ENCODE measurements around the gene HEBP2. TPM values are rescaled to one million over a fixed set of nuclear protein-coding genes. Genes with fewer than 3 reads are reported as not detected.

Gene HEBP2
- total RNA-seq, 1 experiment from 2014 or later = 124 TPM

DNA sequence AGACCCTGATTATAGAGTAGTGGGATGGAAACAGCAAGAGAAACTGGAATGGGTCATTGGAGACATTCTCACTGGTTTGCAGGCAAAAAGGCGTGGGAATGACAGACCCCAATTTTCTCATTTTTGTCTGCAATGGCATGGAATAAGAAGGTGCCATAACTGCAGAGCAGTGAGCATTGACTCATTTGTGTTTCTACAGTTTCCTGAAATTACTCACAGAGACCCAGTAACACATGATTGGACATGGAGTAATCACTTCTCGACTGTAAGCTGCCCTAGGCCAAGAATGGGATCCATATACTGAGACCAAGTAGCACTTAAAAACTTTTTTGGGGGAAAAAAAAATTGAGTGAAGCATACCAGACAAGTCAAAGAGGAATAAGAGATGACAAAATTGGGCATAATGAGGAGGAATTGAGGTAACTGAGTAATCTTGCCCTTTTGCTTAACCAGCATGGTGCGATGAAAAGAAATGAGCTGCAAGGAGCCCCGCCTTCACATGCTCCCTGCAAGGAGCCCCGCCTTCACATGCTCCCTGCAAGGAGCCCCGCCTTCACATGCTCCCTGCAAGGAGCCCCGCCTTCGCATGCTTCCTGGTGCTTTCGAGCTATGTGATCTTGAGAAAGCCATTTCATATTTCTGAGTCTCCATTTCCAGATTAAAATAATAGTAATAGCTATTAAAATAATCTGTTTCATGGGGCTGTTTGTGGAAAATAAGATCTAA lies 51.1 kb downstream of the HEBP2 start:
- no peak for DNase-seq (ENCODE audit: low spot score)

DNA sequence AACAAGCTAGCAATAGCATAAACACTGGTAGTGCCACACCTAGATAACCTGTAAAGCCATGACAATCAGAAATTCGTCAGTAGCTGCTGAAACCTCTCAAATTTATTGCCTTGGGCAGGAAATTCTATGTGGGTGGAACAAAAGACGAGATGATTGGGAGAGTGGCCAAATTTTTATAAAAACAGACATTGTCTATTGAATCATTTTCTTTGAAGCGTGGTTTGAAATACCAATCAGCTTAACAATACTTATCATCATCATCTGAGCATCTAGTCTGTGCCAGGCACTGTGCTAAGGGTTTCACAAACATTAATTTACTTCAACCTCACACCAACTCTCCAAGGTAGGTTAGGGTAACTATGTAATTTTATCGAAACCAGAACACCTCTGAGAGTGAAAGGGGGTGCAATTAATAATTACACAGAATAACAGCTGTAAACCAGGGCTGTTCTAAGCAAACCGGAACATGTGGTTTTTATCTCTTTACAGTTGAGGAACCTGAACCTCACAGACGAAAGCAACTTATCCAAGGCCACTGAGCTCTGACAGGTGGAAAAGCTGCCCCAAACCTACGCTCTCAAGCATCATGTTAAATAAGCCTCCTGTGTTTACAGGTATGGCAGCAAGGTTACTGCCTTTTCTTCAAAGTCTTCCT lies 51.9 kb downstream of the HEBP2 start:
- DNase-seq (ENCODE audit: low spot score) = peak; percentile 82

DNA sequence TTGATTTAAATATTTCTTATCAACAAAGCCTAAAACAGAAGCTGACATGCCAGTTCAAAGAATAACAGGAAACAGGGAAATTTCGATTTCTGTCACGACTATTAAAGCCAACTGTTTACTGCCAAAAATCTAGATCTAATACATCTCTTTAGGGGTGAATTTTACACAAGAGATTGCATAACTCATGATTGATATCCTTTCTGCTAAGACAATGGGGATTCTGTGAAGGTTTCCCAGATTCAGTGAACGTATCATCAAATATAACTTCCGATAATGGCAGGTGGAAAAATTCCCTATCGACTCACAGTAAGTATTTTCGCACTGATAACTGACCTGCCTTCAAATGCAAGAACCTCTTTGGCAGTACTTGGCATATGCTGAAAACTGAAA lies 52.4 kb downstream of the HEBP2 start:
- DNase-seq (ENCODE audit: low spot score) = no peak

DNA sequence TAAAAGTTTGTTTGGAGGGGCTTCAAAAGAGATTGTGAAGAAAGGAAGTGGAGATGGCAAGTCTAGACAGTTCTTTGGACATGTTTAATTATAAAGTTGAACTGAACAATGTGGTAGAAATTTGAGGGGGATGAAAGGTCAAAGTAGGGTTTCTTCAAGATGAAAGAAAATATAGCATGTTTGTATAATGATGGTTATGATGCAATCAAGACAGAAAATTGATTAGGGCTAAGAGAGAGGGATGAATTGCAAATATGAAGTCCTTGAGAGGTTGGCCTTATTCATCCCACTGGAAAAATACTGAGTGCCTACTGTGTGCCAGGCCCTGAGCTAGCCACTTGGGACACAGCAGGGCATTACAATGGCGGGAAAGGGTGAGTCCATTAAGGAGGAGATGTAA lies 57.6 kb downstream of the HEBP2 start:
- no peak for DNase-seq (ENCODE audit: low spot score)

DNA sequence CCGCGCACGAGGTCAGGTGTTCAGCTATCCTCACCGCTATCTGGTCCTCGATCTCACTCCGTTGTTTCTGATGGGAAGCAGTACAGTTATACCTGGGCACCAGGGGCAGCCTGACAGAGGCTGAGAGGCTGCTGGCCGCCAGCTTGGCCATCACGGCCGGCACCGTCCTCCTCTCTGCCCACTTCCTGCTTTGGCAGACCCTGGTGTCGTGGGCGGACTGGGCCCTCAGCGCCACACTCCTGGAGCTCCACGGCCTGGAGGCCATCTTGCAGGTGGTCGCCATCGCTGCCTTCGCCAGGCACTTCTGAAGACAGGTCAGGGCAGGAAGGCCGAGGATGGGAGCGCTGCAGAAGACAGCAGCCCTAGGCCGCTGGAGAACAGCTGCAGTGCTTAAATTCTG lies 60.1 kb downstream of the HEBP2 start:
- DNase-seq (ENCODE audit: low spot score) = no peak

DNA sequence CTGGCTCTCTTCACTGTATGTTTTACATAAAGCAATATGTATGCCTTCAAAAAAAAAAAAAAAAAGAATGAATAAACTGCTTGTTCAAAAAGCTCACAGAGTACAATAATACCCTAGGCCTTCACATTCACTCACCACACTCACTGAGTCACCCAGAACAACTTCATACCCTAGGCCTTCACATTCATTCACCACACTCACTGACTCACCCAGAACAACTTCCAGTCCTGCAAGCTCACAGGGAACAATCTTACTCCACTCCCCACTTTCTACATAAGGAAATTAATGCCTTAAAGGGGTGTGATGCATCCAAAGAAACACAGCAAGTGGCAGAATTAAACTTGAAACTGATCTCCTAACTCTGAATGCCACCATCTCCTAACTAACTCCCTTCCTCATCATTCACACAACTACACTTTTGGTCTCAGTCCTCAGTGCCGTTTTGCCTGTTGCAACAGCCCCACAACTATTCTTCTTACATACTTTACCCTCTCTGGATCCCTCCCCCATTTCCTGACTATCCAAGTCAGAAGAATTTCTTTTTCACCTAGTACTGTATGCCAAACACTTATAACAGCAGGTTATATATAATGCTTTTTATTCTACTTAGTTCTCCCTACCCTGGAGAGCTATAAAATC lies 61.1 kb downstream of the HEBP2 start:
- DNase-seq (ENCODE audit: low spot score) = peak; percentile 41

DNA sequence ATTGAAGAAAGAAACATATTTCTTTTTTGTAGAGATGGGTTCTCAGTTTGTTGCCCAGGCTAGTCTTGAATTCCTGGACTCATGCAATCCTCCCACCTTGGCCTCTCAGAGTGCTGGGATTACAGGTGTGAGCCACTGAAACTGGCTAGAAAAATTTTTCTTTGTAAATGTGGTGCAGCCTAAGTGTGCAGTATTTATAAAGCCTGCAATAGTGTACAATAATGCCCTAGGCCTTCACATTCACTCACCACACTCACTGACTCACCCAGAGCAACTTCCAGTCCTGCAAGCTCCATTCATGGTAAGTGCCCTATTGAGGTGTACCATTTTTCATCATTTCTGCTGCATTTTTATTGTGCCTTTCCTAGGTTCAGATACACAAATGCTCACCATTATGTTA lies 63.9 kb downstream of the HEBP2 start:
- DNase-seq (ENCODE audit: low spot score) = peak; percentile 14

DNA sequence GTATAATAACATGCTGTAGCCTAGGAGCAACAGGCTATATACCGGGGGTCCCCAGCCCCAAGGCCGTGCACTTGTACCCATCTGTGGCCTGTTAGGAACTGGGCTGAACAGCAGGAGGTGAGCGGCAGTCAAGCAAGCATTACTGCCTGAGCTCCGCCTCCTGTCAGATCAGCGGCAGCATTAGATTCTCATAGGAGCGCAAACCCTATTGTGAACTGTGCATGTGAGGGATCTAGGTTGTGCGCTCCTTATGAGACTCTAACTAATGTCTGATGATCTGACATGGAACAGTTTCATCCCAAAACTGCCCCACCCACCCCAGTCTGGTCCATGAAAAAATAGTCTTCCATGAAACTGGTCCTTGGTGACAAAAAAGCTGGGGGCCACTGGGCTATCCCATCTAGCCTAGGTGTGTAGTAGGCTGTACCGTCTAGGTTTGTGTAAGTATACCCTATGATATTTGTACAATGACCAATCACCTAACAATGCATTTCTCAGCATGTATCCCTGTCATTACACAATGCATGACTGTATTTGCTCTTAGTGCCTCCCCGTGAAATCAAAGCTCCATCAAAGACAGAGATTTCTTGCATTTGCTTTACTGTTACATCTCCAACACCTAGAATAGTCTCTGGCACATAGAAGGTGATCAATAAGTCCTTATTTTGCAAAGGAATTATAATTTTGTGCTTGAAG lies 64.4 kb downstream of the HEBP2 start:
- peak; percentile 76 for DNase-seq (ENCODE audit: low spot score)

Small RNA genes lying within 50 kb of the gene (small RNA-seq; reads per million reads assigned to genes)
- gene AL031003.1 (not detected), gene AL391669.1 (not detected), gene MIR3145 (not detected)

Other genes with a start within 250 kb of the HEBP2 start
- gene ARFGEF3, start 242.3 kb upstream of the HEBP2 start, total RNA-seq (2014; rRNA removed; shearing (Covaris generic)) = 8.7 and 10.0 TPM in 2 replicates
- not detected in 2 replicates for gene PBOV1, start 185.7 kb upstream of the HEBP2 start, total RNA-seq (2014; rRNA removed; shearing (Covaris generic))
- not detected in 2 replicates for gene SMIM28, start 26.3 kb upstream of the HEBP2 start, total RNA-seq (2014; rRNA removed; shearing (Covaris generic))
- gene NHSL1, start 95.3 kb downstream of the HEBP2 start, total RNA-seq (2014; rRNA removed; shearing (Covaris generic)) = 14.1 and 15.6 TPM in 2 replicates